GM12878 (cell line): ENCODE data around the gene ADAMTSL4.

Experiments
- BCL11A ChIP-seq: IDR thresholded peaks from 2 replicates; pipeline ENCODE4 v1.6.1; 2011; ENCODE audit warnings: low read depth, low read length
- CHD1 ChIP-seq: IDR thresholded peaks from 2 replicates; pipeline ENCODE4 v1.6.1; 2012; ENCODE audit warnings: low read depth, low read length, improper control_type of control experiment
- CHD4 ChIP-seq: fragments of 200-600 bp; sonication (generic); IDR thresholded peaks from 2 replicates; pipeline ENCODE4 v1.6.1; 2016; ENCODE audit warnings: mild to moderate bottlenecking
- EP300 ChIP-seq, 2 experiments: fragments of 150-350 bp in 1 of 2; IDR thresholded peaks; 2 replicates each; pipeline ENCODE4 v1.6.1; 2011 to 2012; ENCODE audit warnings: low read depth in 2 of 2, low read length in 2 of 2, borderline replicate concordance in 1 of 2, improper control_type of control experiment in 1 of 2, inconsistent platforms in 1 of 2; ENCODE audit not compliant: control insufficient read depth in 1 of 2
- LARP7 ChIP-seq: fragments of 450-650 bp; IDR thresholded peaks from 2 replicates; pipeline ENCODE4 v1.6.1; 2017; ENCODE audit warnings: mild to moderate bottlenecking
- NFYA ChIP-seq: IDR thresholded peaks from 2 replicates; pipeline ENCODE4 v1.6.1; 2011; ENCODE audit warnings: low read depth, mild to moderate bottlenecking, low read length, improper control_type of control experiment, borderline replicate concordance
- NFYB ChIP-seq: IDR thresholded peaks from 2 replicates; pipeline ENCODE4 v1.6.1; 2011; ENCODE audit warnings: low read depth, mild to moderate bottlenecking, low read length, improper control_type of control experiment, moderate library complexity; ENCODE audit not compliant: insufficient read depth
- POLR2A ChIP-seq: IDR thresholded peaks from 2 replicates; pipeline ENCODE4 v1.6.1; 2011; ENCODE audit warnings: low read depth, mild to moderate bottlenecking, low read length
- RCOR1 ChIP-seq: conservative IDR thresholded peaks from 2 replicates; pipeline ENCODE4 v1.6.1; 2012; ENCODE audit warnings: low read depth, low read length, improper control_type of control experiment
- STAT3 ChIP-seq: IDR thresholded peaks from 2 replicates; pipeline ENCODE4 v1.6.1; 2011; ENCODE audit warnings: low read depth, low read length, improper control_type of control experiment
- YY1 ChIP-seq: IDR thresholded peaks from 2 replicates; pipeline ENCODE4 v1.6.1; 2011; ENCODE audit warnings: low read depth, mild to moderate bottlenecking, low read length
- ZBTB40 ChIP-seq: fragments of 450-650 bp; IDR thresholded peaks from 2 replicates; pipeline ENCODE4 v1.6.1; 2016; ENCODE audit warnings: mild to moderate bottlenecking, moderate library complexity, borderline replicate concordance
- TF ChIP-seq, protein P1 (sequence below), 3 experiments: IDR thresholded peaks in 2 of 3; conservative IDR thresholded peaks in 1 of 3; 2 replicates each; pipeline ENCODE4 v1.5.1; 2011; ENCODE audit warnings: low read depth in 3 of 3, low read length in 3 of 3, mild to moderate bottlenecking in 3 of 3, control low read depth in 2 of 3, moderate library complexity in 2 of 3, inconsistent platforms in 1 of 3, mixed read lengths in 1 of 3; ENCODE audit not compliant: control insufficient read depth in 2 of 3, insufficient read depth in 1 of 3; ENCODE audit errors: extremely low read depth in 1 of 3
- TF ChIP-seq, protein P2 (sequence below): fragments of 450-650 bp; formaldehyde crosslinking; IDR thresholded peaks from 2 replicates; pipeline ENCODE4 v1.5.0; 2022; ENCODE audit warnings: mild to moderate bottlenecking, missing genetic modification characterization

- TF ChIP-seq ZBTB40 (peak; percentile 81), NFYB (no peak), YY1 (no peak), CHD1 (no peak), NFYA (no peak), RCOR1 (no peak), LARP7 (peak; percentile 49; the same call in 1 of the 2 replicates), EP300 (IDR thresholded peaks at IDR 0.05; ENCODE audit: borderline replicate concordance in 1 of 2, control insufficient read depth in 1 of 2, low read depth in 2 of 2, low read length in 2 of 2) (no peak), POLR2A (no peak; the same call in 1 of the 2 replicates), BCL11A (no peak), STAT3 (no peak), CHD4 (no peak)
- TF ChIP-seq, protein P1, sequence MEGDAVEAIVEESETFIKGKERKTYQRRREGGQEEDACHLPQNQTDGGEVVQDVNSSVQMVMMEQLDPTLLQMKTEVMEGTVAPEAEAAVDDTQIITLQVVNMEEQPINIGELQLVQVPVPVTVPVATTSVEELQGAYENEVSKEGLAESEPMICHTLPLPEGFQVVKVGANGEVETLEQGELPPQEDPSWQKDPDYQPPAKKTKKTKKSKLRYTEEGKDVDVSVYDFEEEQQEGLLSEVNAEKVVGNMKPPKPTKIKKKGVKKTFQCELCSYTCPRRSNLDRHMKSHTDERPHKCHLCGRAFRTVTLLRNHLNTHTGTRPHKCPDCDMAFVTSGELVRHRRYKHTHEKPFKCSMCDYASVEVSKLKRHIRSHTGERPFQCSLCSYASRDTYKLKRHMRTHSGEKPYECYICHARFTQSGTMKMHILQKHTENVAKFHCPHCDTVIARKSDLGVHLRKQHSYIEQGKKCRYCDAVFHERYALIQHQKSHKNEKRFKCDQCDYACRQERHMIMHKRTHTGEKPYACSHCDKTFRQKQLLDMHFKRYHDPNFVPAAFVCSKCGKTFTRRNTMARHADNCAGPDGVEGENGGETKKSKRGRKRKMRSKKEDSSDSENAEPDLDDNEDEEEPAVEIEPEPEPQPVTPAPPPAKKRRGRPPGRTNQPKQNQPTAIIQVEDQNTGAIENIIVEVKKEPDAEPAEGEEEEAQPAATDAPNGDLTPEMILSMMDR (IDR thresholded peaks at IDR 0.05 in 2 of 3, conservative IDR thresholded peaks at IDR 0.05 in 1 of 3; ENCODE audit: control insufficient read depth in 2 of 3, extremely low read depth in 1 of 3, insufficient read depth in 1 of 3, low read depth in 3 of 3, low read length in 3 of 3) = peak in 2 of 3 experiments; percentile 19 to 33; a peak in 2 of 6 replicates
- TF ChIP-seq, protein P2, sequence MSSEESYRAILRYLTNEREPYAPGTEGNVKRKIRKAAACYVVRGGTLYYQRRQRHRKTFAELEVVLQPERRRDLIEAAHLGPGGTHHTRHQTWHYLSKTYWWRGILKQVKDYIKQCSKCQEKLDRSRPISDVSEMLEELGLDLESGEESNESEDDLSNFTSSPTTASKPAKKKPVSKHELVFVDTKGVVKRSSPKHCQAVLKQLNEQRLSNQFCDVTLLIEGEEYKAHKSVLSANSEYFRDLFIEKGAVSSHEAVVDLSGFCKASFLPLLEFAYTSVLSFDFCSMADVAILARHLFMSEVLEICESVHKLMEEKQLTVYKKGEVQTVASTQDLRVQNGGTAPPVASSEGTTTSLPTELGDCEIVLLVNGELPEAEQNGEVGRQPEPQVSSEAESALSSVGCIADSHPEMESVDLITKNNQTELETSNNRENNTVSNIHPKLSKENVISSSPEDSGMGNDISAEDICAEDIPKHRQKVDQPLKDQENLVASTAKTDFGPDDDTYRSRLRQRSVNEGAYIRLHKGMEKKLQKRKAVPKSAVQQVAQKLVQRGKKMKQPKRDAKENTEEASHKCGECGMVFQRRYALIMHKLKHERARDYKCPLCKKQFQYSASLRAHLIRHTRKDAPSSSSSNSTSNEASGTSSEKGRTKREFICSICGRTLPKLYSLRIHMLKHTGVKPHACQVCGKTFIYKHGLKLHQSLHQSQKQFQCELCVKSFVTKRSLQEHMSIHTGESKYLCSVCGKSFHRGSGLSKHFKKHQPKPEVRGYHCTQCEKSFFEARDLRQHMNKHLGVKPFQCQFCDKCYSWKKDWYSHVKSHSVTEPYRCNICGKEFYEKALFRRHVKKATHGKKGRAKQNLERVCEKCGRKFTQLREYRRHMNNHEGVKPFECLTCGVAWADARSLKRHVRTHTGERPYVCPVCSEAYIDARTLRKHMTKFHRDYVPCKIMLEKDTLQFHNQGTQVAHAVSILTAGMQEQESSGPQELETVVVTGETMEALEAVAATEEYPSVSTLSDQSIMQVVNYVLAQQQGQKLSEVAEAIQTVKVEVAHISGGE = no peak
Measured at GRCh38 chr1:150561254-150561973, 12.2 kb downstream of the ADAMTSL4 start.
